ENCODE results near the gene RPRD1A.

GRCh38 chr18:36015629-36016028 is 51.7 kb downstream of the RPRD1A start:
- TF ChIP-seq POLR2A (IDR thresholded peaks at IDR 0.05; ENCODE audit: low read depth, low read length) (no peak), TAF1 (IDR thresholded peaks at IDR 0.05; ENCODE audit: low read depth, low read length) (no peak), POLR2AphosphoS5 (IDR thresholded peaks at IDR 0.05; ENCODE audit: low read depth, low read length) (no peak), SPI1 (IDR thresholded peaks at IDR 0.05; ENCODE audit: low read depth, low read length) (peak; percentile 98), POU2F2 (IDR thresholded peaks at IDR 0.05; ENCODE audit: low read depth, low read length) (no peak), PAX5 (IDR thresholded peaks at IDR 0.05; ENCODE audit: insufficient read depth, low read length, severe bottlenecking) (no peak)
